Measurements from ENCODE around the gene SERPINA9.
"Not testable (repeated sequence)": the region's sequence is repeated elsewhere in the genome, so short reads cannot be mapped to it uniquely, and the experiment has no call there.

The SERPINA9 gene, protein sequence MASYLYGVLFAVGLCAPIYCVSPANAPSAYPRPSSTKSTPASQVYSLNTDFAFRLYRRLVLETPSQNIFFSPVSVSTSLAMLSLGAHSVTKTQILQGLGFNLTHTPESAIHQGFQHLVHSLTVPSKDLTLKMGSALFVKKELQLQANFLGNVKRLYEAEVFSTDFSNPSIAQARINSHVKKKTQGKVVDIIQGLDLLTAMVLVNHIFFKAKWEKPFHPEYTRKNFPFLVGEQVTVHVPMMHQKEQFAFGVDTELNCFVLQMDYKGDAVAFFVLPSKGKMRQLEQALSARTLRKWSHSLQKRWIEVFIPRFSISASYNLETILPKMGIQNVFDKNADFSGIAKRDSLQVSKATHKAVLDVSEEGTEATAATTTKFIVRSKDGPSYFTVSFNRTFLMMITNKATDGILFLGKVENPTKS

DNA sequence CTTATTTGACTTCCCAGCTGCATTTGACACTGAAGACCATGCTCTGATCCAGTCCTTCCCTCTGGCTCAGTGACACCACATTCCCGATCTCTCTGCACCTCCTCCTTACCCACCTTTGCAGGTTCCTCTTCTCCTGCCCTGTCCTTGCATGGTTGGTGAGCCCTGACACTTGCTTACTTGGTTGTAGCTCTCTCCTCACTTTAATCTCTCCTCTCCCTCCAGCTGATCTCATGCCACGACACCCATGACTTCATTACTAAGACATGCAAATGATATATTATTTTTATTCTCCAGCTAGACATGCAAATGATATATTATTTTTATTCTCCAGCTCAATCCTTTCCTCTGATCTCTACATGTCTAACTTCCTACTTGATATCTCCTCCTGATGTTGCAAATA, at the start of gene SERPINA9:
Gene SERPINA9, minus strand, starts transcription at position 175 of the 400 bp plus-strand sequence. CDS start 6,357 bp downstream, outside the sequence.
- no peak for DNase-seq (ENCODE audit: low spot score)

DNA sequence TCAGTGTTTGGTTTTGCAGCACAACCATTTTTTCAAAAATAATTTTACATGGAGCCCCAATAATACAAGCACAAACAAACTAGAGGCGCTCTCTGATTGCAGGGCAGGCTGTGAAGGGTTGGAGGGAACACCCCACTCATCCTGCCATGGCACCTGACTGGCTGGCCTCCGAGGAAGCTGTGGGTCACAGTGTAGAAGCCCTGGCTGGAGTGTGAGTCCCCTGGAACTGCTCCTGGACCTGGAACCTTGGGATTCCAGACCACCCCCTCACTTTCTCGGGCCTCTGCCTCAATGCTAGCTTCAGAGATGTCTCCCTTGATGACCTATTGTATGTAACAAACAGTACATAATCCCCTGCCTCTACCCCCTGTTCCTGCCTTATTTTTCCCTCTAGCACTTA, 48.1 kb upstream of the SERPINA9 start:
- DNase-seq (ENCODE audit: low spot score): no peak

DNA sequence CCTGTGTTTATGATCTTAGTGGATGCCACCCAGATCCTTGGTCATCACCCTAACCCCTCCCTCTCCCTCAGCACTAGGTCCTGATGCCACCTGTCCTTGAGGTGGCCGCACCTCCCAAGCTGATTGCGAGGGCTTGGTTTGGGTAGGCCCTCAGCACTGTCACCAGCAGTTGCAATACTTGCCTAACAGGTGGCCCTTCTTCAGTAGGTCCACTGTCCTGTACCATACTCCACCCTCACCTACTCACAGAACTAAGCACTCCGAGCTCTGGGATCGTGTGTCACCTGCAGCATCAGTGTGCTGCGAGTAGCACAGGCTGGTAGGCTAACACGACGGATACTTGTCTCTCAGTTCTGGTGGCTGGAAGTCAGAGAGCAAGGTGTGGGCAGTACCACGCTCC, 47.3 kb upstream of the SERPINA9 start:
- DNase-seq (ENCODE audit: low spot score): no peak

DNA sequence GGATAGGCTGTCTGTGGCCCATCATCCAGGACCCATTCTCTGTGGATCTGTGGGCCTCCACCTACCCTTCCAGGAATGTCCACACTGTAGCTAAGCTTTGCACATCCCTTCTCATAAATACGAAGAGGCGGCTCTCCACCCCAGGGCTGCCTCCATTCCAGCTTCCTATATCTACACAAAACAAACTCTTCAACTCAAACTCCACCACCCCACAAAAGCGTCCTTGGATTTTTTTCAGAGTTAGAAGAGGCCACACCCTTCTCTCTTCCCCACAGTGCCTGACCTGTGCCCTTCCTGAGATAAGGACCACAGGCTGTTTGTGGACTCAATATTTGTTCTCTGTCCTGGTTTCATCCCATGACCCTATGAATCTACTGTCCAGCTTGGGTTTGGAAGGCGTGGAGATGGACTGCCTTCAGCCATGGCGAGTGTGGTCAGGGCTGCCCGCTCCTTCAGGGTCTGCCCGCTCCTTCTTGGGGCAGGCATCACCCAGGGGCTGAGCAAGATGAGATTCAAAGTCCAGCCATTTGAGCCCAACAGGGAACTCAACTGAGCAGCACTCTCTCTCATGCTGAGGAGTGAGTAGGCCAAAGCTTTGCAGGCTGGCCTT, 46.2 kb upstream of the SERPINA9 start:
- no peak for DNase-seq (ENCODE audit: low spot score)

DNA sequence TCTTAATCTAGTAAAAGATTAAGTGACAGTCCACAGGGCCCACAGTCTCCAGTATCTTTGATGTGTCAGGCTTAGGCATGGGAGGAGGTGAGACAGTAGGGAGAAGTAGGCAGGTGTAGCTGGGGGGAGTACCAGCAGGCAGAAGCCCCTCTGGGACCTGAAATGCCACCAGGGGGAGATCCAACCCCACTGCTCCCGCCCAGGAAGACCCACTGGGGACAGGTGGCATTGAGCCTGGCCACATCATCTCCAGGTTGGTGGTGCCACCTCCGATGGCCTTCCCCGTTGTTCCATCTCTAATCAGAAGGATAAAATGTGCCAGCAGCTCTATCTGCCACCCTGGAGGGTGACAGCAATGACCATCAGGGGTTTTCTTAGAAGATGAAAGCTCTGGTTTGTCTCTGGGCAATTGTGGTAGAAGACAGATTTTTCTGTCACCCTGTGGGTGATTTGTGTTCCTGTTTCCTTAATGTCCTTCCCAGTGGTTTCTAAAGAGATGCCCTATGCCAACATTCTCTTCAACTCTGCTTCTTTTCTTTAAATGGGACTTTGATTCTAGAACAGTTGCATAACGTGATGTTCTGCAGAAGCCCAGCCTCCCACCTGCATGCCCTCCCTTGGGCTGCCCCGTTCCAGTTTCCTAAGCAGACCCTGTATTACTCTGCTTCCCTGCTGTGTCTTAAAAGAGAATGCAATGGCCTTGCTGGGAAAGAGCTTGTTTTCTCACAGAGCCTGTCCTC, 45.5 kb upstream of the SERPINA9 start:
- DNase-seq (ENCODE audit: low spot score): no peak

DNA sequence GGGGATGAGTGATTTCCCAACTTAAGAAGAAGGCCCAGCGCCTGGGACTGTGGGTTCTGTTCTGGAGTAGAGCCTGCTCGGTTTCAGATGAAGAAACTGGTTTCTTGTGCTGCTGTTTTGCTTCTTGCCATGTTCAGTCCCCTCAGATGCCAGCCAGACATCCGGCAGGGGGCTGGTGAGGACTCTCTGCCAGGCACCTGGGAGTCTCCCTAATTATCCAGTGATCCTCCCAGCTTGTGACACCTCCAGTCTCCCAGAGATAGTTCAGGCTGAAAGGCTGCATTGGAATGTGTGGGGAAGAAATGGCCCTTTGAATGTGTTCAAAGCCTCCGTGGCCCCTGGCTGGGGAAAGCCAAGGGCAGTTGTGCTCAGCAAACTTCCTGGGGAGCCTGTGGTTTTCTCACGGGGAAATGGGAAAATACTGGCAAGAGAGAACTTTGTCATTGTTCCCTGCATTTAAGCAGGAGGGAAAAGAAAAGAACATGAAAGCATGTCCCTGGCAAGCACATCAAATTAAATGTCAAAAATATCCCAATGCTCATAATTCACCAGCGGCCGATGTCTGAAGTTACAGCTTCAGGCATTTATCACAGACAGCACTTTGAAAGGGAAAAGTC, 41.8 kb upstream of the SERPINA9 start:
- DNase-seq (ENCODE audit: low spot score): peak; percentile 1

DNA sequence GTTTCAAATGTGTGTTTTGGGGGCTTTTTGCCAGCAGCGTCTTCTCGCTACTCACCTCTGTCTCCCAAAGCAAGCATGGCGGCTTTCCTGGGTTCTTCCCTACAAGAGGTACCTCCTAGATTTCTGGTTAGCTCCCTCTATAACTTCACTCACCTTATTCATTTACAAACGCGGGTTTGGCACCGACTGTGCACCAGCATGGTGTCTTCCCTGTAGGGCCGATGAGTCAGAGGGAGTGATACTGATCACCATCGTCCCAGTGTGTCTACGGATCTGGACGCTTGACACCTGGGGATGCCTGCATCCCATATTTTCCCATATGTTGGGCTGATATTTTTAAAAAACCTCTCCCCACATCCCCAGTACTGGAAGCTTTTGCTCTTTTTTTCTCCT, 41.2 kb upstream of the SERPINA9 start:
- DNase-seq (ENCODE audit: low spot score): no peak

DNA sequence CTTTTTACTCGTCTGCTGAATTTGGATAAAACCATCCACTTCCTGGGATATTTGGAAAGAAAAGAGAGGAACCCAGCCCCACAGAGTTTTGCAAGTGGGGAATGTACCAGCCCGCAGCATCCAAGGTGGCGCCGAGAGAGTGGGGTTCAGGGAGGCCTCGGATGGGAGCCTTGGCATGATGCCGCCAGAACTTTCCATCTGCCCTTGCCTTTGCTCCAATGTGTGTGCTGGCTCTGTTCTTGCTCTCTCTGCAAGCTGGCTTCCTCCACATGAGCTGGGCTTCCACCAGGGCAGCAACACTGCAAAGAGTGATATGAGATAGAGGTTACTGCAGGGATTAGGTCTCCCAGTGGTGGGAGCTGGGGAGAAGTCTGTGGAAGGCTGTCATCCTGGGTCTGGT, 39.9 kb upstream of the SERPINA9 start:
- DNase-seq (ENCODE audit: low spot score): no peak

DNA sequence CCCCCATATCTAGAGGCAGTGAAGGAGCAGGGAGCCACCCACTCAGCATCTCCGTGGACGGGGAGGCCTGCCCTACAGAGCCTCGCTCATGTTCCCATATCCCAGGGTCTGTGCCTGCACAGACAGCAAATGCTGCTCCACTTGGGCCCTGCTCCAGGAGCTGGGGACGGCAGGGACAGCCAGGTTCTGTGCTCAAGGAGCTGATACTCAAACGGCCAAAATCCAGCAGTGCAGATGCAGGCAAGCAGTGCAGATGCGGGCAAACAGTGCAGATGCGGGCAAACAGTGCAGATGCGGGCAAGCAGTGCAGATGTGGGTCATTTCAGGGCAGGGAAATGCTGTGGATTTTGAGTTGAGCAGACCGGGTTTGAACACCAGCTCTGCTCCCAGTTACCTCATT, 39.4 kb upstream of the SERPINA9 start:
- DNase-seq (ENCODE audit: low spot score): no peak

DNA sequence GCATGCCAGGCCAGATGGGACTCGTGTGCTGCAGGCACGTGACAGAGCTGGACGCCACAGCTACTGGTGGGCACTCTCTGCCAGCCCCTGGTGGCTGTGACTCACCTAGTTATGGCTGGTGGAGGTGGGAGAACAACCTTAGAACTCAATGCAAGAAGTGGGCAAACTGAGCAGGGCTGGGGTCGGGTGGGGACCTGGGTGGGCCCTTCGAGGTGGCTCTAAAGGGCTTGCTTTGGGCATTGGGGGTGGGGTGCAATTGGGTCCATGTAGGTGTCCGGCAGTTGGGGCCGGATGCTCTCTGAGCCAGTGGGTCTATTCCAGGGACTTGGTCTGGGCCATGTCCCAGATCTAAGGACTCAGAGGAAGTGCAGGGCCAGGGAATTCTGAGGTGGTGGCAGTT, 38.4 kb upstream of the SERPINA9 start:
- no peak for DNase-seq (ENCODE audit: low spot score)

DNA sequence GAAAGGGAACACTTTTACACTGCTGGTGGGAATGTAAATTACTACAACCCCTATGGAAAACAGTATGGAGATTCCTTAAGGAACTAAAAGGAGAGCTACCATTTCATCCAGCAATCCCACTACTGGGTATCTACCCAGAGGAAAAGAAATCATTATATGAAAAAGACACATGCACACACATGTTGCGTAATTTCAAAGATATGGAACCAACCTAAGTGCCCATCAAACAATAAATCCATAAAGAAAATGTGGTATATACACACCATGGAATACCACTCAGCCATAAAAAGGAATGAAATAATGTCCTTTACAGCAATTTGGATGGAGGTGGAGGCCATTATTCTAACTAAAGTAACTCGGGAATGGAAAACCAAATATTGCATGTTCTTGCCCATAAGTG, 34.5 kb upstream of the SERPINA9 start:
- not testable (repeated sequence) for DNase-seq (ENCODE audit: low spot score)

DNA sequence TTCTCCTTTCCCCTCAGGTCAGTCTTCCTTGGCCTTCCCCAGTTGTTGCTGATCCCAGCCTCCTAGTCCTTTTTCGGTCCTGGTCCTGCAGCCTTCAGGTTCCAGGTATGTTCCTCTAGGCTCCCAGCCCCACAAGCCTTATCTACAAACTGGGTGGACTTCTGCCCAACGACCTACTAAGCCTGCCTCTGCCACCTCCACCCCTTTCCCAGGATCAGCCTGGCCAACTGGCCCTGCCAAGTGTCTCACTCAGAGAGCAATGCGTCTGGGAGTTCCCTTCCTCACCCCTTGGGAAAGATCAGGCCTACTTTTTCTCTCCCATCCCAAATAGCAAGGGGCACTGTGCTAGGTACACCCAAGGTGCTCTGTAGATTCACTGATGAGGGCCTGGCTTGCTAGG, 33.4 kb upstream of the SERPINA9 start, which contains the start of gene SERPINA12:
Gene SERPINA12, minus strand, starts transcription at position 114 of the 400 bp plus-strand sequence. CDS start 11,072 bp downstream, outside the sequence.
- no peak for DNase-seq (ENCODE audit: low spot score)

DNA sequence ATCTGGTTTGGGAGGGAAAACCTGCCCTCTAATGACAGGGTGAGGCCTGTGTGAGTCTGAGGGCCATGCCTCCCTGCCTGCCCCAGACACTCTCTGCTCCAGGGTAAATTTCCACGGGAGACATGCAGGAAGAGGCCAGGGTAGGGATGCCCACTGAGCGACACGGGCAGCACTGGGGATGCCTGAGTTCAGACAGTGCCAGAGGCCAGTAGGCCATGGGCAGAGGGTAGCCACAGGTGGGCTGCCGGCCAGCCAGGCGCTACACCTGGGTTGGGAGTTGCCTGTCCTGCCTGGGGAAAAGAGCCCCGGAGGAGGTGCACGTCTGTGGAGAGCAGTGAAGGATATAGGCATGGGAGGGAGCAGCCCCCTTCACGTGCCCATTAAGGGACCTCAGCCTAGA, 29.6 kb upstream of the SERPINA9 start:
- DNase-seq (ENCODE audit: low spot score): no peak

DNA sequence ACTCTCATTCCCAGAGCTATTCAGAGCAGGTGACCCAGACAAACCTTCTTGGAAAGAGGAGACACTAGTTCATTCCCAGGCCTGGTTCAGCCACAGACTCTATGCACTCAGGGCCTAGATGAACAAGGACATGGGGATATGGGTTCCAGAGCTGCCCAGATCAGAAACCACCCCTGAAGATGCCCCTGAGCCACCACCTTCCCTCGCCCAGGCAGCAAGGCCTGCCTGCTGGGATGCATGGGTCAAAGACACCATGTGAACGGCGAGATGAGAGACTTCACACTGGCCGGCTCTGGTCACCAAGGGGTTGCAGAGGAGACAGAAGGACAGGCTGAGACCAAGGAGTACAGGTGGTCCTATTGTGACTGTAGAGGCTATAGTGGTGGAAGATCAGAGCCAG, 29.2 kb upstream of the SERPINA9 start:
- no peak for DNase-seq (ENCODE audit: low spot score)

DNA sequence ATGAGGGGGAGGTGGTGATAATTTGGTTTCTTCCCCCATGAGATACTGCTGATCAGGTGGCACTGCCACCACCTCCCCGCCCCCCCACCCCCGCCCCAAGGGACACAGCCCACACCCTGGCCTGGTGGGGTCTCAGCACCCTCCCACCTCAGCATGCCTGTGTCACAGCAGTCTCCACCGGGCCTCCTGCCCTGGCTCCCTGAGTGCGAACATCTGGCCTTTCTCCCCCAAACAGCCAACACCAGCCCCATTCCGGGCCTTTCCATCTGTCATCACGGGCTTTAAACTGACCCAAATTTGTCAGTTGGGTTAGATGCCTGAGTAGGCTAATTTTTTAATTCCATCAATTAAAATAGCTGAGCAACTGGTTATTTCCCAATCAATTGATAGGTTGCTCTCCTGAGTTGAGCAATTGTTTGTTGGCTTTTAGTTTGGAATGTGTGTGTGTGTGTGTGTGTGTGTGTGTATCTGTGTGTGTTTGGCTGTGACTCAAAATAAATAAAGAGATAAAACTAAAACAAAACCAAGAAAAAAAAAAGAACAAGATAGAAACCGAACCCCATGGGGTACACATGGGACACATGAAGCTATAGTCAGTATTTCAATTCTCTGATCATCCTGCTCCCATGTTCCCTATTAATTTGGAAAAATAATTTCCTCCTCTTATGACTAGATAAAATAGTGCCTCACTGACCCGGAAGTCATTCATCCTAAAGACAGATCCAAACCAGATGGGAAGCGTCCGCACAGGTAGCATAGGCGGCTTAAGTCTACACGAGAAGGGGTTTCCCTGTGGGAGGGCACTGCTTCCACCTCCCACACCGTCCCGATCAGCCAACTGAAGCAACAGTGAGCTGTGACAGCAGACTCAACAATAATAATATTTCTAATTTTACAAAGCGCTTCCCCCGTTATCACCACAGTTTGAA, 25.9 kb upstream of the SERPINA9 start:
- no peak for DNase-seq (ENCODE audit: low spot score)

DNA sequence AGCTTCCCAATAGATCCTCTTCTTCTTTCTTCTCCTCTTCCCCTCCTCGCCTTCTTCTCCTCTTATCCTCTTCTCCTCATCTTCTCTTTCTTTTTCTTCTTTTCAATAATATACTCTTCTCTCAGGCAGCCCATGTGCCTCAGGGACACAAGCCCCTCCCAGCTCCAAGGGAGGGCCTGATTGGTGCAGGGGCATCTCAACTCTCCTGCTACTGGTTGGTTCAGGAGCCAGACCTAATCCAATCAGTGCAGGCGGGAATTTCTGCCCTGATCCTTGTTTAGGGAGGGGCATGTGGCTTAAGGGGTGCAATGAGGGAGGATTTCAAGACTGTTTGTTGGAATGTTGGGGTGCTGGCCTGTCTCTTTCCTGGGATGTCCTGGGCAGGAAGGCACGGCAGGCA, 24.3 kb upstream of the SERPINA9 start:
- no peak for DNase-seq (ENCODE audit: low spot score)

DNA sequence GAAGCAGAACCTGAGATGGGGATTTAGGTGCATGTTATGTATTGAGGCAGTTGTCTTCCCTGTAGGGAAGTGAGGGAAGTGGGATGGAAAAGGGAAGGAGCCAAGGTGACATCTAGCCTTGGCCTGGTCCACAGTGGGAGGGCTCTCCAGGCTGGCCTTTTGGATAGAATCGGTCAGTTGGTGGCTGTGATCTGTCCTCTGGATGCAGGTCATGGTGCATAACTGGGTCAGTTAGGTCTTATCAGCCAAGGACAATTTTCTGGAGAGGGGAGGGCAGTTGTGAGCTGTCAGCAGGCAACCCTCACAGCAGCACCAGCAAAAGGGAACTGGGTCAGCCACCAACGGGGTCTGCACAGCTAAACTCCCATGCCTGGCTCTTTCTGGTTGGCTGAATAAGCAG, 23.7 kb upstream of the SERPINA9 start:
- no peak for DNase-seq (ENCODE audit: low spot score)

DNA sequence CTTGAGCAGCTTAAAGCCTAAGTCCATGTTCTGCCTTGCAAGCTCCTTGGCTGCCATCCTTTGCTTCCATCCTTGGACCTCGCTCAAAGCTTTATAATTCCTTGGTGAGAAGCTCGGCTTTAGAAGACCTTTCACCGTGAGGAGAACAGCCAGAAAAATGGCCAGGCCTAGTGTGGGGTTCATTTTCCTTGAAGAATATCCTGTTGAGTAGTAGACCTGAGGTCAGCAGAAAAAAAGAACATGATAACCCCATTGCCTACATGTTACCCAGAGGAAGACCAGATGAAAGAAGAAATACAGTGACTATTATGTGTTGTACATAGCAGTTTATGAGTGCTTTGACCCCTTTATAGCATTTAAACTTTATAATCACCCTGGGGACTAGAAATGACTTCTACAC, 22.2 kb upstream of the SERPINA9 start:
- no peak for DNase-seq (ENCODE audit: low spot score)

DNA sequence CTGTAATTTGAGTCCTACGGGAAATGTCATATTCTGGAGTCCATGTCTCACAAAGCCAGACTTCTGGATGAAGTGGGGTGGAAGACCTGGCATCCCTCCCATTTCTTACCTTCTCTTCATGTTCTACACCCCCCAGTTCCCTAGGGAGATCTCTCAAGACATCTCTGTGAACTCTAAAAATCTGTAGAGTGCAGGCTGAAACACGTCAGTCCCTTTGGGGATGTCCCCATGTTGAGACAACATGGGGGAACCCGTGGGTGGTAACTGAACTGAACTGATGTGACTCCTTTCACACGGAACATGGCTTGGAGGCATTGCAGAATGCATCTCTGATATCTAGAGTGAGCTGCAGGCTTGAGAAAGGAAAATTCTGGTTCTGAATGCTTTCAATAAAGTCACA, 18.1 kb upstream of the SERPINA9 start:
- no peak for DNase-seq (ENCODE audit: low spot score)

DNA sequence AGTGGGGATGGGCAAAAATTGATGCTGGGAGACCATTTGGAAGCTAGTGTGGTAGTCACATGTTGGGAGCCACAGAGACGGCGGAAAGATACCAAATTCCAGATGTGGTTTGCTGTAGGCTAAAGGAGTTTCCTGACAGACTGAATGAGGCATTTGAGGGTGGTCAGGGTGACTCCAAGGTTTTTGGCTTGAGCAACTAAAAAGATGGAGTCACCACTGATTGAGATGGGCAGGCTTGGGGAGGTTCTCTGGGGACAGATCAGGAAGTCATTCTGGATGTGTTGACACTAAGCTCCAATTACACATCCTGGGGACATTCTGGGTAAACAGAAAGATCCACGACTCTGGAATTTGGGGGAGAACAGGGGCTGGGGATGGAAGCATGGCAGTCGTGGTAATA, 15.5 kb upstream of the SERPINA9 start:
- no peak for DNase-seq (ENCODE audit: low spot score)

DNA sequence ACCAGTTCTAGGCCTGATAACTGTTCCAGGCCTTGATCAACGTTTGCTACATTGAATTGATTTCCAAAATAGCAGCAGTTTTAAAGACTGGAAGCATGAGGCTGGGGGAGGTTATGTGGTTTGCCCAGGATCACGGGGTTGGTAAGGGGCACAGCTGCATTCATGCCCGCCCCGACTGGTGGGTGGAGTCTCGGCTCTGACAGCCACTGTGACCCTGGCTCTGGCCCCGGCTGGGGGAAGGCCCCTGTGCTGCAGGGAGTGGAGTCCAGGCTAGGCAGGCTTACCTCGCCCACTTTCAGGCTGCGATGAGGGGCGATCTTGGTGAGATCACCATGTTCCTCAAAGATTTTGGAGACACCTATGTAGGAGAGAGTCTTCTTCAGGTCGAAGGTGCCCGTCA, 13.3 kb upstream of the SERPINA9 start:
- DNase-seq (ENCODE audit: low spot score): no peak

Data from pons (tissue), 1 donor.